Activated CD4-positive, CD25-positive, alpha-beta regulatory T cell treated with anti-CD3 and anti-CD28 coated beads, Interleukin-2, amount 50 U/mL, for 72 hours (primary cell): Measurements from ENCODE around the gene MACROD2.
"Not testable (repeated sequence)": the region's sequence is repeated elsewhere in the genome, so short reads cannot be mapped to it uniquely, and the experiment has no call there.

Experiments used
- DNase-seq: peaks from one replicate; pipeline ENCODE4 v3.0.0; 2021

The MACROD2 gene

GRCh38 chr20:14889496-14890255, 894.4 kb downstream of the MACROD2 start:
- DNase-seq, result no peak

DNA sequence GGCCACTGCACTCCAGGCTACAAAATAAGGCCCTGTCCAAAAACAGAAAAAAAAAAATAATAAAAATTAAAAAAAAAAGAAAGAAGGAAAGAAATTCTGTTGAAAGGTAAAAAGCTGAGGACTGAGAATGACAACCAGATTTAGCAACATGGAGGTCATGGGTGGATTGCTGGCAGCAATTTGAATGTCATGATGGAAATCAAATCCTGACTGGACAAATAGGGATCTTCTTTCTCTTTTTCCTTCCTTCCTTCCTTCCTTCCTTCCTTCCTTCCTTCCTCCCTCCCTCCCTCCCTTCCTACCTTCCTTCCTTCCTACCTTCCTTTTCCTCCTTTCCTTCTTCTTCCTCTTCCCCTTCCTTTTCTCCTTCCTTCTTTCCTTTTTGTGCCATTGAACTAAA, 895.4 kb downstream of the MACROD2 start:
- DNase-seq, result no peak

- DNase-seq, result no peak
These were observed 897.5 kb downstream of the MACROD2 start for GRCh38 chr20:14892782-14893181.

- DNase-seq, result no peak
These were observed 901.3 kb downstream of the MACROD2 start for GRCh38 chr20:14896569-14896968.

- DNase-seq, result no peak
These were observed 902.3 kb downstream of the MACROD2 start for GRCh38 chr20:14897608-14898007.

DNA sequence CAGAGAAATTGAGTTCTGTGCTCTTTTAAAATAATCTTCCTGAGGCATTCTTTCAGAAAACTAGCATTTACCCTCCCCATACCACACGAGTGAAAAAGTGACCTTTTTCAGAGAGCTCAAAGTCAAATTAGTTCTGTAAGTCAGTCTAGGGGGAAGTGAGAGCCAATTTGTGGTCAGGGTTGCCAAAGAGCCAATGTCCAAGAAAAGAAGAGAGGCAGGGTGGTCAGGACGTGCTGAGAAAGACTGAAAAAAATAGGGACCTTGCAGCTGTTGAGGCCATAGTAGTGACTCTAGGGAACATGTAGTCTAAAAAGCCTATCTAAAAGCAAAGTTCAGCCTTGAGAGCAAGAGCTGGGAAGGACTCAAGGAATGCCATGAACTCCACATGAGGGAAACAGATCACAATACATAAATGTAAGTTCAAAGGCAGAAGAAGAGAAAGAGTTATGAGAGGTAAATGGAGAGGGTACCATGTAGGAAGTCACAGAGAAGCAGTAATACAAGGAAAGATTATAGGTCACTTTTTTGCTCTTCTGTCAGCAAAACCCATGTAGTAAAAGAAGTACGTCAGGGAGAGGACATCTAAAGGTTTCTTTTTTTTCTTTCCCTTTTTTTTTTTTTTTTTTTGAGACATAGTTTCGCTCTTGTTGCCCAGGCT, 907.2 kb downstream of the MACROD2 start:
- DNase-seq, result no peak

- no peak for DNase-seq
These were observed 911.7 kb downstream of the MACROD2 start for GRCh38 chr20:14906908-14907434.

GRCh38 chr20:14910126-14910525, 914.8 kb downstream of the MACROD2 start:
- no peak for DNase-seq

DNA sequence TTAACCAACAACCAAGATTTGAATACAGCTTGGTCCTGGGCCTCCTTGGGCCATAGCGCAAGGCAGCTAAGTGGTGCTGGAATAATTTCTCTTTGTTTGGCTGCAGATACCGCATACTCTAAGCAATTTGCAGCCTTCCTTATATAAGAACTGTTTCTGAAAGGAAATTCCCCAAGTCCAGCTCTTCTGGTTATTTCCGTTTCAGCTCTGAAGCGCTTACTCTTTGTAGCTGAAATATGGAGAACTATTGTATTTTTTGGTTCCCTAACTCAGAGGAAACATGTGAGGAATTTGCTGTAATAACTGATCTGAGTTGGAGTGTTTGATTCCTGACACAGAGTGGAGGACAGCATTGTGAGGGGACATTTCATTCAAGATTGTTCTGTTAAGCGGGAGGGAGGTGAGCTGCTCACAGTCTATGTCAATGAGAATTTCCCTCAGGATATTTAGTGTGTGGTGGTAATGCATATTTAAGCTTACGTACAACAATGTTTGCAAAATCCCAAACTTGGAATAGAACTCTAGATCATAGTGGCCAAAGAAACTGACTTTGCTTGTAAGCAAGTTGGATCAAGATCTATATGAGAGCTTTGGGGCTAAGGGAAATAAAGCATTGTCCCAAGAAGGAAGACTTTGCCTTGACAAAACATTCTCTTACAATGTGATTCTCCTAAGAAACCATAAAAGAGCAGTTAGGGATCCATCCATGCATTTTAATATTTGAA, 918.7 kb downstream of the MACROD2 start:
- no peak for DNase-seq

DNA sequence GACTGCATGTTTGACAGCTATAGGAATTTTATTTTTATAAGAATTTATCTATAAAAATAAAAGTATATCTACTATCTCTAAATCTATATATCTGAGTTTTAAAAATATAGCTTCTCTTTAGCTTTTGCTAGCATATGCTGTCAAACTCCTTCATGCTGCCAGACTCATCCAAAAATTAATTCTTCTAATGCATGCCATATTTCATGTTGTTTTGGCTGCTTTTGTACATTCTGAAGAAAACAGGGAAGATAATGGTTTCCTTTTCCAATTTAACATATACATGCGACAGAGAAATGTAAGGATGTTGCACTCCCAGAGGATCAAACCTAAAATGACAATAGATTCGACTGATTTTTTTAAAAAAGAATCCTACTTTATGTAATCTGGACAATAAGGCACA, 919.3 kb downstream of the MACROD2 start:
- no peak for DNase-seq

- DNase-seq, result no peak
These were observed 920.0 kb downstream of the MACROD2 start for GRCh38 chr20:14915356-14915755.

DNA sequence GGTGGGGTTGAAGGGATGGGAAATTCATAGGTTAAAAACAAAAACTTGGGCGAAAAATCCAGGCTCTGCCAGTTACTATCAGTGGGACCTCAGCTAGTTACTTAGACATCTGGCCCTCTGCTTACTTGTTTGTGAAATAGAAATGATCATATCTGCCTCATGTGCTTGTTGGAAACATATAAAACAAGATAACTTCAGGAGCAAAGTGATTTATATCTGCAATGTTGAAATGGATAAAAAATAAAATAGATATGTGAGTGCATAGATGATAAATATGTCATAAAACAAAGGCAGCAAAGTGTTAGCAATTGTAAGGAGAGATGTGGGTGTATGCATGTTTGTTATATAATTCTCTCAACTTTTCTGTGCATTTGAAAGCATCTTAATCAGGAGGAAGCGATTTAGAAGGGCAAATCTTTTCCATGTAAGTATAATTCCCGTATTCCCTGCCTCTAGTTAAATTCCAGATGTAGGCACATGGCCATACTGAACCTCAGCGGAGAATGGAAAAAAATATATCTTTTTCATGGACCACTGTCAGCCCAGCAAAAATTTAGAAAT, 921.1 kb downstream of the MACROD2 start:
- no peak for DNase-seq

DNA sequence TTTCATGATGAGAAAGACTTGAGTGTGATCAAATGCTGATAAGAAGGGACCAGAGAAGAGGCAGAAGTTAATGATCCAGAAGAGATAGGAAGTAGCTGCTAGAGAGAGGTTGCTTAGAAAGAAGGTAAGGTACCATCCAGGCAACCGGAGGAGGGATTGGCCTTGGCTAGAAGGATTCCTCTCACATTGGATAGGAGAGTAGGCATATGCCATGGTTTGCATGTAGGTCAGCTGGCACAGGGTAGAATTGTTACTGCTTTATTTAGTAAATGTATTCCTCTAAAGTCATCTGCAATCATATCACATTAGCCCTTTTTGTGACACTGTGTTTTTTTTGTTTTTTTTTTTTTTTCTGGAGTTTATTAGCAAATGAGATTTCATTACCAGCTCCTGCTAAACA, 923.0 kb downstream of the MACROD2 start:
- no peak for DNase-seq

DNA sequence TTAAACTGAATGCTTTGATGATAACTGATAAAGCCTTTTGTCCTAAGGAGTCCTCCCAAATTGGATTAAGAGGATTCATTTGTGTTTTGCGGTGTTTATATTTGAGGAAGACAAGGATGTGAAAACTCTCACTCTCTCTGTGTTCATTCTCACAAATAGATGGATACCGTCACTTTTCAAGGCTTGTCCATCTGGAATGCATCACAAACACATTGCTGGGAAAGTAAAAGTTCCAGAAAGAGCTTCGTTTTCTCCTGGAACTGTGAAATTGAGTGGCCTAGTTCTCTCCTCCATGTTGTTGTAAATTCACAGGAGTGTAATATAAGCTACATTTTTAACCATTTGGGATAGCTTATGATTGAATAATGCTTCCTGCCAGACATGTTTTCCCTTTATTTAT, 923.7 kb downstream of the MACROD2 start:
- no peak for DNase-seq

DNA sequence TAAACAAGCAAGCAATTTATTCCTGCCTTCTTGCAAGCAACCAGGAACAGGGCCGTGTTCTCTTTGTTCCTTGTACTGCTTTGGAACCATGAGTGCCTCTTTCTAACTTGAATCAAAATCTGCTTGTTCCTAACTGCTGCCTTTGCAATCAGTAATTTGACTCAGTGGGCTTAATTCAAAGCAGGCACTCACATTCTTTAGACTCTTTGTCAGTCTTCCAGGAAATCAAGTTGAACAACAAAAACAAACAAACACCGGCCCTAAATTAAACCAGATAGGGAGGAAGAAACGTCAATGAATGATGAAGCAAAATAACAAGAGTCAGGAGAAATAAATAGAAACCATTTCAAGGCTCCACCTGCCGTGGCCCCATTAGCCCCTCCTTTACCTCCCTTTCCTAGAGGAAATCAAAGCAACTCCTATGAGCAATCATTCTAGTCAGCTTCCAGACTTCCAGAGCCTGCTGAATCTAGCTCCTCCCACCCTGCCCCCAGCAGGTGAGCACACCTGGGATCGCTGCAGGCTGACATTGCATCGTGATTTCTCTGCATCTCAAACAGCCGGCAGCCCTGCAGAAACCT, 924.3 kb downstream of the MACROD2 start:
- DNase-seq, result no peak

- DNase-seq, result no peak
These were observed 926.2 kb downstream of the MACROD2 start for GRCh38 chr20:14921513-14921912.

GRCh38 chr20:14922503-14923267, 927.4 kb downstream of the MACROD2 start:
- DNase-seq, result no peak

DNA sequence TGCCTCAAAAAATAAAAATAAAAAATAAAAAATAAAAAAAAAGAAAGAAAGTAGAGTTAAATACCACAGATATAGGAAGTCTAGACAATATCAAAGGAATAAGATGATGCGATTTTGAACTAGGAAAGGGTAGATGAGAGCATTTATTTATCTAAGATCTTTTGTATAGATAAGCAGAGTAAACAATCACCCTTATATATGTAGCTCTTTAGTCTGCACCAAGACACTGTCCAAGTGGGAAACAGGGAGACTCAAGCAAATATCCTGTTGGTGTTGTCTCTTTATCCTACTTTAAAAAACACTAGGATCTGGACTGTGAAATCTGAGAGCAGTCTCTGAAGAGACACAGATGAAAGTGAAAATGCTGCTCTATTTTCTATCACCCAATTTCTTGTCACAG, 929.1 kb downstream of the MACROD2 start:
- no peak for DNase-seq

GRCh38 chr20:14925300-14925699, 930.0 kb downstream of the MACROD2 start:
- DNase-seq, result no peak

DNA sequence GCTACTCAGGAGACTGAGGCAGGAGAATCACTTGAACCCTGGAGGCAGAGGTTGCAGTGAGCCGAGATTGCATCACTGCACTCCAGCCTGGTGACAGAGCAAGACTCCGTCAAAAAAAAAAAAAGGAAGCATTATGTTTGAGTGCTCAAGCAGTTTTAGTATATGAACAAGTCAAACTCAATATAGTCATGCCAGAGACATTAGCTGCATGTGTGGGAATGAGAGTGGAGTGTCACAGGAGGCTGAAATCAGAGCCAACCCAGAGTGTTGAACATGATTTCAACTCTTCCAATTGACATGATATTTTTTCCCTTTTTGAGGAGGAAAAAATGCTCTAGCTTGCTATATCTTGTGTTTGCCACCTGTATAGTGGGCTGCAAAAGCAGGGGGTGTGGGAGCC, 931.1 kb downstream of the MACROD2 start:
- not testable (repeated sequence) for DNase-seq

DNA sequence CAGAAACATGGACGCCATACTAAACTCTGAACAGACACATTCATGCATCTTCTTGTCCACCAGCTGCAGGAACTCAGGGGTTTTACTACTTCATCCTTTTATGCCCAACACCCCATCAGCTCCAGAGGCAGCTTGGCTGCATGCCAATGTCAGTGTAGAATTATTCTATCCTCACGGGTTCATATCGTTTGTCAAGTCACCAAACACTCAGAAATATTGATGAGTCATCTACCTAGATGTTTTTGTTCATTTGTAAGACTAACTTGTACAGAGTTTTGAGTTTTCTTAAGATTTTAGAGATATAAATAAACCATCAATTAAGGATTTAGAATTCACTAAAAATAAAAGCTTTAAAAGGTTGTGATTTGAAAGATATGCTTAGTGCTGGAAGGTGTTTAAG, 932.8 kb downstream of the MACROD2 start:
- no peak for DNase-seq

DNA sequence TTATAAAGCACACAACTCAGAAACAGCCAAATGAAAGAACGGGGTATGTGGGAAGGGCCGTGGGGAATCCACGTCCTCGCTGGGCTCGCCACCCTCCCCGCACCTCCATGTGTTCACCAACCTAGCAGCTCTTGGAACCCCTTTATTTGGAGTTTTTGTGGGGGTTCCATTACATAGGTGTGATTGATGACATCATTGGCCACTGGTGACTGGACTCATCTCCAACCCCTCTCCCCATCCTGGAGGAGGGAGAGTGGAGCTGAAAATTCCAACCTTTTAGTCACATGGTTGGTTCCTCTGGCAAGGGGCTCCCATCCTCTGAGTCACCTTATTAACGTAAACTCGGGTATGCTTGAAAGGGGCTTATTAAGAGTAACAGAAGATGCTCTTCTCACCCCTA, 934.1 kb downstream of the MACROD2 start:
- no peak for DNase-seq
